GM10847 (cell line): Measurements from ENCODE around the gene ESRRB.

Experiments used
- POLR2A ChIP-seq: IDR thresholded peaks from 2 replicates; pipeline ENCODE4 v1.6.1; 2011; ENCODE audit not compliant: insufficient read length; ENCODE audit errors: extremely low read depth

ESRRB gene

GRCh38 chr14:76413106-76413961 lies 37.4 kb downstream of the ESRRB start:
- no peak for TF ChIP-seq POLR2A

- no peak for TF ChIP-seq POLR2A
Measured at GRCh38 chr14:76413962-76414600, 38.1 kb downstream of the ESRRB start.

GRCh38 chr14:76419399-76419798 lies 43.5 kb downstream of the ESRRB start:
- no peak for TF ChIP-seq POLR2A

GRCh38 chr14:76420827-76421226 lies 44.9 kb downstream of the ESRRB start:
- TF ChIP-seq POLR2A = no peak

GRCh38 chr14:76421662-76422061 lies 45.7 kb downstream of the ESRRB start:
- no peak for TF ChIP-seq POLR2A

GRCh38 chr14:76422662-76423061 lies 46.7 kb downstream of the ESRRB start:
- TF ChIP-seq POLR2A = no peak

GRCh38 chr14:76423534-76423933 lies 47.6 kb downstream of the ESRRB start:
- no peak for TF ChIP-seq POLR2A

- no peak for TF ChIP-seq POLR2A
Measured at GRCh38 chr14:76424359-76424758, 48.4 kb downstream of the ESRRB start.

- no peak for TF ChIP-seq POLR2A
Measured at GRCh38 chr14:76426161-76426696, 50.3 kb downstream of the ESRRB start.

- TF ChIP-seq POLR2A = no peak
Measured at GRCh38 chr14:76428611-76429010, 52.7 kb downstream of the ESRRB start.

GRCh38 chr14:76430017-76430416 lies 54.1 kb downstream of the ESRRB start:
- TF ChIP-seq POLR2A = no peak

GRCh38 chr14:76430475-76430980 lies 54.6 kb downstream of the ESRRB start:
- TF ChIP-seq POLR2A = no peak

GRCh38 chr14:76431538-76431937 lies 55.6 kb downstream of the ESRRB start:
- no peak for TF ChIP-seq POLR2A

GRCh38 chr14:76432827-76433752 lies 57.2 kb downstream of the ESRRB start:
- no peak for TF ChIP-seq POLR2A

GRCh38 chr14:76434220-76434619 lies 58.3 kb downstream of the ESRRB start:
- no peak for TF ChIP-seq POLR2A
